Activated effector memory CD4-positive, alpha-beta T cell treated with anti-CD3 and anti-CD28 coated beads, Interleukin-2, amount 50 U/mL, for 16 hours (primary cell): ENCODE measurements around the gene CEP55.

Experiments used
- DNase-seq: peaks from one replicate; pipeline ENCODE4 v3.0.0-alpha.2; 2020

The CEP55 gene

DNA sequence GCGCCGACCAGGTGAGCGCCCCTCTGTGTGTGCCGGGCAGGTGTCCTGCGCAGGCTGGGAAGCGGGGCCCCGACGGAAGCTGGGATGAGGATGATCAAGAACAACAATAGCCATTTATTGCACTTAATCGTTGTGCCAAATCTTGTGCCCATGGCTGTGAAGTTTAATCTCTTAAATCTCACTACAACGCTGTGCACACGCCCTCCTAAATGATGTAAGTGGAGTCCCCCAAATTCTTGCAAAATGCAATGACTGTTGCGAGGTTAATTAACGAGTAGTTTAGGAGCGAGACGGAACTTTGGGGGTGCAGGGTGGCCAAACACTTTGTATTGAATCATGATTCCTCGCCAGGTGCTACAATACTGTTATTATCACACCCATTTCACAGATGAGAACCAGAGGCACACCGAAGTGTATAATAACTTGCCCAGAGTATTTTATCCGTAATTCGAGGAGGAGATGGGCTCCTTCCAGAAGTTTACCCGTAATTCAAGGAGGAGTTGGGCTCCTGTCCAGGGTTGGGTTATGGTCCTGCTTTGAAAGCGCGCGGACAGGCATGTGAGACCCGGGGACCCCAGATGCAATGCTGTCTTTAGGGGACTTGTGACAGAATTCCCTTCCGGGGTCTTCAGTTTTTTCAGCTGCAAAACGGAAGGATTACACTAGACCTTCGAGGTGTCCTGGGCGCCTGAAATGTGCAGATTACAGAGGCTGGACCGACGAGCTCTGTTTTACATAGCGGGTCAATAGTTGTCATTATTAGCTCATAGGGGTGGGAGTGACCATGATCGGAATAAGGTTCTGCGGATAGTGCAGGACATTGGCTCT, 71.1 kb downstream of the CEP55 start:
- DNase-seq = no peak

DNA sequence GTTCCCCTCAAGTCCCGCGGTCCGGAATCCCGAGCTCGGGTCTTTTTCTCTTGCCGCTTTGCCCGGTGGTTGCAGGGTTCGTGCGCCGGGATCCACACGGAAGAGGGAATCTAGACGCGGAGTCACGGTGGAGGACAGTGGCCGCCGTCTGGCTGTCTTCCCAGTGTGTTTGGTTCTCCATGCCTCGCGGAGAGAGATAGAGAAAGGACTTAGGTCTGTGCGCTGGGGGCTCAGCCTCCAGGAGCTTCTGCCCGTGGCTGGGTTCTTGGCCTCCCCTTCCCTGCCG, 71.6 kb downstream of the CEP55 start:
- DNase-seq = no peak

DNA sequence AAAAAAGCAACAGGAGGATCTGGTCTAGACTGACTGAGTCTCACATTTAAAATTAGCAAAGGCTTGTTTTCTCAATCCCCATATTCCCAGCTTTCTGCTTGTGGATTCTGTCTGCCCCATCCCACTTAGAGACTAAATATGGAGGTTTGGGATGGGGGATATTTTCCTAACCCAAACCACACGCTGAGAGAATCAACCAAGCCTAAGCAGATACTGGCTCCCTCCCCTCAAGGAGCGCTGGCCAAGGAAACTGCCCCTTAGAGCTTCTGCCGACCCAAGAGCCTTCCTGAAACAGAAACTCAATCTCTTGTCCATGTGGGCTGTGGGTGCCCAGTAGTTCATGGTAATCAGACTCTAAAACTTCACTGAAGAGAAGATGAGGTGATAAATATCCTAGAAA, 74.0 kb downstream of the CEP55 start:
- DNase-seq = no peak

DNA sequence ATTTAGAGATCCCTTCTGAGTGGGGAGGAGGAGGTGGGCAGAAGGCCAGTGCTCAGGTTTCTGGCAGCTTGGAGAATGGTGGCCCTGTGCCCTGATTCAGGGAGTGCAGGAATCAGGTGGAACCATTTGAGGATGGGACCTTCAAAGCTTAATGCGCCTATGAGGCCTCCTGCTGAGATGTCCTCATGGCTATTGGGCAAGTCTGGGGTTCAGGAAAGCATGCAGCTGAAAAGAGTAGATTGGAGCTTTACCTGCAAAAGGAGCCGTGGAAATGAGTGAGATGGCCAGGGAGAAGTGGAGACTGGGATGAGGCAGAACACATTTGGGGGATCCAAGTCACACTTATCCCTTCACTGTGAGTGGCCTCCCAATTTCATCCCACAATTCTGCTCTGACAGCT, 76.2 kb downstream of the CEP55 start:
- no peak for DNase-seq

DNA sequence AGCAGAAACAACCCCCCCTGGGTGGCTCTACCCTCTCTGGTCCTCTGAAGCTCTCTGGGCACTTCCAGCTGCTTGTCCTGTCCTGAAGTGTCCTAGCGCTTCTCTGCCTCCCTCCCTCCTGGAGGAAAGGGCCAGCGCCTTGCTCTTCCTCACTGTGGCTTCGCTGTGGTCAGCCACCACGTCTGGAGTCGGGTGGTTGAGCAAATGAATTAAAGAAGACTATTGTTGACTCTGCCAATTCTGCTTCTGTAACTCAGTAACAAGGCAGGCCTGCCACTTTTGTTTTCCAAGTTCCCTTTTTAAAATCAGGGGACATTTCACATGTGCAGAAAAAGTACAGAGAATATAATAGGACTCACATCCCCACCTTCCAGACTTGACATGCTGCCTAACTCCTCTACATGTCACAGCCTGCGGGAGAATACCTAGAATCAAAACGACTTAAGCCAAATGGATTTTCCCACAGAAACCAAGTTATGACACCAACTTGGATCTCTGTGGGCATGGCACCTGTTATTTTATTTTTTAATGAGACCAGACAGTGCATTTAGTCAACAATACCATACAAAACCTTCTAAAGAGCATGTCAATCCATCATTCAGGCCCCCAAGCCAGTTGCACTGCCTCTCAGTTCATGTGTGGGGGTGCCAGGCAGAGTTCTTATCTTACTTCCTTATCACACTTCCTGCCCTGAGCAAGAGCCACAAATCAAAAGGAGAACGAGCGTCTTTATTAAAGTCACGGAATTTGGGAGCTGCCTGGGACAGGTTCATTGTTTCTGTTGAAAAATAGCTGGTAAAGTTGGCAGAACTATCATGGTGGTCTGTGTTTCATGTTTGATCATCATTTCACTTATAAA, 76.9 kb downstream of the CEP55 start:
- no peak for DNase-seq

DNA sequence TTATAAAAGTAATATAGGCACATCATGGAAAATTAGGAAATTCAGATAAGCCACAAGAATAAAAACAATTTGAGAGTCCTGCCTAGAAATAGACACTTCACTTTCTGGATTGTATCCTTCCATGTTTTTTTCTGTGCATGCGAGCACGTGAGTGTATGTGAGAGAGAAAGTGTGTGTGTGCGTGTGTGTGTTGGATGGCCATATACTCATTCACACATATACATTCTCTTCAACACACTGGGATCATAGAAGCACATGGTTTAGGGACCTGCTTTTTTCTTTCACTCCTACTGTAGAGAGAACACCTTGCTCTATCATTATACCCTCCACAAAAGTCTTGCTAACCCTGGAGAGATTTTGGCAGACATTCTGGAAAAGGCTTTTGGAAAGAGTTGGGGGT, 77.5 kb downstream of the CEP55 start:
- DNase-seq = no peak

DNA sequence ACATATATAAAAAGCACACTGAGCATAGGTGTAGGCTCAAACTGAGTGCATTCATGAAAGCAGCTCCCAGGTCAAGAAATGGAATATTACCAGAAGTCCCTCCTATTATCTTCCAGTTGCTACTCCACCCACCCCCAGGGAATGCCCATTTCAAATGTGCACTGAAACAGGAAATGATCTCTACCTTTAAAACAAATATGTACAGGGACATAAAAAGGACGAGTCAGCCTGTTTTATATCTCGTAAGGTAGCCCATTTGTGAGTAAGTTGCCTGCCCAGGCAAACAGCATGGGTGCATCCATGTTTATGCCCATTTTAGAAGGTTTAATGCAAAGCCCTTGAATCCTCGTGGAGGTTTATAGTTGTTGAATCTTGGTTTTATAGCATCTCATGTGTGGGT, 80.5 kb downstream of the CEP55 start:
- no peak for DNase-seq

DNA sequence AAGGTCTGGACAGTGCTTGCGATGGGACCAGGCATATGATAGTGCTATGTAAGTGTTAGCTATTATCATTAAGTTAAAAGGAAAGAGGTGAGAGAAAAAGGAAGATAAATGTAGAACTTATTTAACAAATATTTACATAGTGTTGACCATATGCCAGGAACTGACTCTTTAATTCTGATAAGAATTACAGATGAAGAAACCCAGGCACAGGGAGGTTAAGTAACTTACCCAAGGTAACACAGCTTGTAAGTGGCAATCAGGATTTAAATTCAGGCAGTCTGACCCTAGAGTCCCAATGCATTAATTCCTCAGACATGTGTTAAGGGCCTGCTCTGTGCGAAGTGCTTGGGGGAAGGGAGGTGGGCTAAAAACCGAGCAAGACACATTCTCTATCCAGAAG, 81.2 kb downstream of the CEP55 start:
- no peak for DNase-seq
